Measurements from ENCODE around the gene CEP76.
"Not testable (repeated sequence)": the region's sequence is repeated elsewhere in the genome, so short reads cannot be mapped to it uniquely, and the experiment has no call there.

CEP76 gene

DNA sequence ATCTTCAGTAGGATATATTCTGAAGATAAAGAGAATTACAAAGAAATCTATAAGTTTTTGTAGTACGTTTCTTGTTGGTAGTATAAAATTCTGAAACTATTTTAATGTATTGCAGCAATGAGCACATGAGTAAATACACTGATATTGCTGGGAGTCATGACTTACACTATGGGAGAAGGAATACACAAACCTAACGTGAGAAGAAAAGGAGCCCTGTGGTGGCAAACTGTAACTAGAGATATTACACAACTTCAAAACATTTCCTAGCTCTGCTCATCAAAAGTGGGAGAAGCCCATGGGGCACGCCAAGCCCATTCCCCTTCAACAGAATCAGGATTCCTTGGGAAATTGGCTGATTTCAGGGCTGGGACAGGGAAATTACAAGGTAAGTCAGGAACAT, 65.1 kb downstream of the CEP76 start:
- no peak for TF ChIP-seq POLR2A (IDR thresholded peaks at IDR 0.05; ENCODE audit: low read depth, low read length)
- TF ChIP-seq POLR2AphosphoS5 (IDR thresholded peaks at IDR 0.05; ENCODE audit: low read depth, low read length), result no peak
- no peak for TF ChIP-seq TAF1 (IDR thresholded peaks at IDR 0.05; ENCODE audit: borderline replicate concordance, low read depth, low read length)
- DNase-seq (ENCODE audit: insufficient read length) (no peak), FAIRE-seq (no peak)

DNA sequence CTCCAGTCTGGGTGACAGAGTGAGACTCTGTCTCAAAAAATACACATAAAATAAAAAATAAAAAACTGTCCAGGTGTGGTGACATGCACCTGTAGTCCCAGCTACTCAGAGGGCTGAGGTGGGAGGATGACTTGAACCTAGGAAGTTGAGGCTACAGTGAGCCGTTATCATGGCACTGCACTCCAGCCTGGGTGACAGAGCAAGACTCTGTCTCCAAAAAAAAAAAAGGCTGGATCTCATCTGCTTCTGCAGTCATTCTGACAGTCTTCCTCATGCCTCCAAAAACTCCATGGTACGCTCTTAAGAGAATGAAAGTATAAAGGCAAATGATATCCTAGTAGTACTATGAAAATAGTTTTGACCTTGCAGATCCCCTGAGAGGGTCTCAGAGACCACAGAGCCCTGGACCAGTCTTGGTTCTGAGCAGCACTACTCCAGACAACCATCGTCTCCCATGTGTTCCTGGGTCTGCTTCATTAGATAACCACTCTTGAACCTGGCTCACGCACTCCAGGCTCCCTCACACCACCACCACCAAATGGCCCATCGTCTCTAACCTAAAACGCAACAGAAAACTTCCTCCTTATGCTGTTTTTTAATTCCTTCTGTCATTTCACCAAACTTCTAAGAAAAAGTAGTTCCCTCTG, 70.6 kb downstream of the CEP76 start:
- DNase-seq (ENCODE audit: insufficient read length) (no peak), FAIRE-seq (no peak)
- TF ChIP-seq TAF1 (IDR thresholded peaks at IDR 0.05; ENCODE audit: borderline replicate concordance, low read depth, low read length) (no peak), POLR2AphosphoS5 (IDR thresholded peaks at IDR 0.05; ENCODE audit: low read depth, low read length) (no peak), POLR2A (IDR thresholded peaks at IDR 0.05; ENCODE audit: low read depth, low read length) (no peak)

DNA sequence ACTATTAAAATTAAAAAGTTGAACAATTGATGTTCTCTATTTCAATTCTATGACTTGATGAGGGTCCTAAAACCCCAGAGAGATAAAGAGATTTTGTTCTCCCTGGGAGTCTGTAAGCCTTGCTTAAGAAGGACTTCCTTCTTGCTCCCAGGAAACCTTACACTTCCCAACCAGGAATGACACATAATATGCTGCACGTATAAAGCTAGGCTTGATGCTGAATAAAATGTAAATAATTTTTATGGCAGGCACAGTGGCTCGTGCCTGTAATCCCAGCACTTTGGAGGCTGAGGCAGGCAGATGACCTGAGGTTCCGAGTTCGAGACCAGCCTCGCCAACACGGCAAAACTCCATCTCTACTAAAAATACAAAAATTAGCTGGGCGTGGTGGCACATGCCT, 72.4 kb downstream of the CEP76 start:
- FAIRE-seq, result no peak
- no peak for TF ChIP-seq POLR2AphosphoS5 (IDR thresholded peaks at IDR 0.05; ENCODE audit: low read depth, low read length)
- TF ChIP-seq TAF1 (IDR thresholded peaks at IDR 0.05; ENCODE audit: borderline replicate concordance, low read depth, low read length), result no peak
- no peak for TF ChIP-seq POLR2A (IDR thresholded peaks at IDR 0.05; ENCODE audit: low read depth, low read length)
- DNase-seq (ENCODE audit: insufficient read length), result no peak

DNA sequence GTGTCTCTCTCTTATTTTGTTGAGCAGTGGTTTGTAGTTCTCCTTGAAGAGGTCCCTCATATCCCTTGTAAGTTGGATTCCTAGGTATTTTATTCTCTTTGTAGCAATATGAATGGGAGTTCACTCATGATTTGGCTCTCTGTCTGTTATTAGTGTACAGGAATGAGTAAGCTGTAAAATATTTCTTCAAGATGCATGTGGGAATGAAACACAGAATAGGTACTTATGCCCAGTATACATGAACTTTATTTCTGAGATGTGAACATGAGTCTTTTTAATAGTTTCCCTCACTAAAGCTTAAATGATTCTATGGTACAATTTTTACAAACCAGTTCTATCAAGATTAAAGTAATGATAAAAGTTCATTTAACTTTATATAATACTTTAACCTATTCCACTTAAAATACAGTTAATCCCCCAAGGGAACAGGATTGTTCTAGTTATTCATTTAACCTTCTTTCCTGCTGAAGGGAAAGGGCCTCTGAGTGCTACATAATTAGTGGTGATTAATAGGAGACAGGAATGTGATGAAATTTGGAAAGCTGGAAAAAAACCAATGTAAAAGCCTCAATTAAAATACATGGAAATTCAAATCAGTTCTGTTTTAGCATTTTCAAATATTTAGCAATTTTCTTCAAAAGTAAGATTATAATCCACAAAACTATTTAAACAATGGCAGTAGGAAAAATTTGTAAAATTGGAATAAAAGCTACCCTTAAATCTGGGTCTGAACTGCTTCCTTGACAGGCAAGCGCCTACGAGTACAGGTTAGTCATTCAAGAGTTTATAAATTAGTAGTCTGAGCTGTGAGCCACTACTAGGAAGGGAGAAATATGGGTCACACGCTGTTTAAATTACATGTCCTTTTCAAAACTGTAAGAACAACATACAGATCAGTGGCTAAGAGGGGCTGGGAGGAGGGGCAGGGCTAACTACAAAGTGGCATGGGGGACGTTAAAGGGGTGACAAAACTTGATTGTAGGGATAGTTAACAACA, 73.5 kb downstream of the CEP76 start:
- TF ChIP-seq TAF1 (IDR thresholded peaks at IDR 0.05; ENCODE audit: borderline replicate concordance, low read depth, low read length), result no peak
- TF ChIP-seq POLR2A (IDR thresholded peaks at IDR 0.05; ENCODE audit: low read depth, low read length), result no peak
- TF ChIP-seq POLR2AphosphoS5 (IDR thresholded peaks at IDR 0.05; ENCODE audit: low read depth, low read length), result no peak
- DNase-seq (ENCODE audit: insufficient read length), result no peak
- FAIRE-seq, result no peak

DNA sequence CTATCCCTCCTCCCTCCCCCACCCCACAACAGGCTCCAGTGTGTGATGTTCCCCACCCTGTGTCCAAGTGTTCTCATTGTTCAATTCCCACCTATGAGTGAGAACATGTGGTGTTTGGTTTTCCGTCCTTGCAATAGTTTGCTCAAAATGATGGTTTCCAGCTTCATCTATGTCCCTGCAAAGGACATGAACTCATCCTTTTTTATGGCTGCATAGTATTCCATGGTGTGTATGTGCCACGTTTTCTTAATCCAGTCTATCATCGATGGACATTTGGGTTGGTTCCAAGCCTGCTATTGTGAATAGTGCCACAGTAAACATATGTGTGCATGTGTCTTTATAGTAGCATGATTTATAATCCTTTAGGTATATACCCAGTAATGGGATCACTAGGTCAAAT, 75.3 kb downstream of the CEP76 start:
- DNase-seq (ENCODE audit: insufficient read length), result not testable (repeated sequence)

DNA sequence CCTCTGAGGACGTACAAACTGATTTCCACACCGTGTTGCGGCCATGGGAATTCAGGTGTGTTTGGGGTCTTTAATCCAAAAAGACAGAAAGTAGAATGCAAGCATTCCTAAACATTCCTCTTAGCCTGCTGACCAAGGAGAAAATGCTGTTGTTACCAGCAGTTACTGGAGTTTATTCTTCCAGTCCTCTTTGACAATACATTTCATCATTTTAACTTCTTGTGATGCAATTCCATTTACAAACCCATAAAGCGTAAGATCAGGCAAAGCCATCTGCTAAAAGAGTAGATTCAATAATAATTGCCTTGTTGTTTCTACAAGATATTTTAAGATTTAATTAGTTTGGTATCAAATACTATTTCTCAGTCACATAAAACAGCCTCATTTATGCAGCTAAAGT, 77.3 kb downstream of the CEP76 start:
- TF ChIP-seq POLR2AphosphoS5 (IDR thresholded peaks at IDR 0.05; ENCODE audit: low read depth, low read length), result no peak
- no peak for TF ChIP-seq POLR2A (IDR thresholded peaks at IDR 0.05; ENCODE audit: low read depth, low read length)
- TF ChIP-seq TAF1 (IDR thresholded peaks at IDR 0.05; ENCODE audit: borderline replicate concordance, low read depth, low read length), result no peak
- no peak for DNase-seq (ENCODE audit: insufficient read length)
- FAIRE-seq, result no peak

More for the DNA sequence above, 75.3 kb downstream of the CEP76 start:
- FAIRE-seq, result not testable (repeated sequence)

All from GM12892 (cell line).